HUES6 (cell line): ENCODE measurements around the gene PRXL2B.

Experiments used
- H3K27ac ChIP-seq: 2 replicates; pipeline ENCODE4 v1.7.0; 2013; ENCODE audit warnings: low read depth, mild to moderate bottlenecking, low read length, inconsistent platforms
- H3K27me3 ChIP-seq: 2 replicates; pipeline ENCODE4 v1.6.1; 2013; ENCODE audit warnings: low read length; ENCODE audit not compliant: control insufficient read depth, insufficient read depth
- H3K36me3 ChIP-seq: 2 replicates; pipeline ENCODE4 v1.6.1; 2013; ENCODE audit warnings: low read length; ENCODE audit not compliant: control insufficient read depth, insufficient read depth
- H3K4me1 ChIP-seq: 2 replicates; pipeline ENCODE4 v1.6.1; 2013; ENCODE audit warnings: low read length; ENCODE audit not compliant: control insufficient read depth, insufficient read depth
- H3K4me3 ChIP-seq: 2 replicates; pipeline ENCODE4 v1.5.1; 2013; ENCODE audit warnings: low read depth, low read length
- H3K9ac ChIP-seq: one replicate; pipeline ENCODE4 v1.6.1; 2013; ENCODE audit warnings: mild to moderate bottlenecking, low read length
- H3K9me3 ChIP-seq: 2 replicates; pipeline ENCODE4 v1.6.1; 2013; ENCODE audit warnings: low read depth, low read length; ENCODE audit not compliant: control insufficient read depth, insufficient read depth

The PRXL2B gene

DNA sequence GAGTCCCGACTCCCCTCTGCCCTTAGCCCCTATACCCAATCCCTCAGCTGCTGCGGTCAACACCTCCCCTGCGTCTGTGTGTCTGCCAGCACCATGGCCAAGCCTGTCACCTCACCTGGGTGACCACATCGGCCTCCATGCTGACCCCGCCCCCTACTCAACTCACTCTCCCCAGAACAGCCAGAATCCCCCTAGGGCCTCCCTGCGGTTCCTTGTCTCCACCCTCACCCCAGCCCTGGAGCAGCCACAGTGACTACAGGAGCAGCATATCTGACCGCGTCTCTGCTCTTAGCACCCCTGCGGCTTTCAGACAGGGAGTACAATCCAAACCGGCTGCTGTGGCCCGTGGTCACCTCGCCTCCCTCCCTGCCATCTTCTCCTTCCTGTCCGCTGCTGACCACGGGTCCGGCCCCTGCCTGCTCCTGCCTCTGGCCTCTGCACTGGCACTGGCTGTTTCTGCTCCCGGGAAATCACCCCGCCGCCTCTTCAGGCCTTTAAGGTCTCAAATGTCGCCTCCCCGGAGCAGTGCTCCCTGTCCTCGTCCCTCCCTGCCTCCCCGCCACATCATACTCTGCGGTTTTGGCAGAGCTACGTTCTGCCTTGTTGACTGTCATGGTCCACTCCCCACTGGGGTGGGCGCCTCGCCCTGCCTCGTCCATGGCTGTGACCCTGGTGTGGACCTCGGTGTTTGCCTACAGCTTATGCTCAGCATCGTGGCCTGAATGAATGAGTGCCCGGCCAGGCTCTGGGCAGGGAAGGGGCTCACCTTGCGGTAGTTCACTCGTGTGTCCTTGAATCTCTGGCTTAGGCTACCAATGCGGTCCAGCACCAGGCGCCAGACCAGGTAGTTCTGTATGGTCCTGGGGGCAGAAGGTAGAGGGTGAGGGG, 11.1 kb downstream of the PRXL2B start:
- Histone ChIP-seq H3K27ac (no peak overlapping the region), H3K27me3 (peaks cover 6% of the 10 kb centered on the region; the same call in 1 of the 2 replicates), H3K36me3 (no peaks in the 10 kb centered on the region), H3K4me1 (no peaks in the 10 kb centered on the region), H3K9ac (no peak overlapping the region), H3K4me3 (no peak overlapping the region), H3K9me3 (no peaks in the 10 kb centered on the region; the same call in 1 of the 2 replicates)

- Histone ChIP-seq H3K9me3 (no peaks in the 10 kb centered on the region; the same call in 1 of the 2 replicates), H3K27ac (no peak overlapping the region)
These were observed 11.9 kb downstream of the PRXL2B start for GRCh38 chr1:2598329-2598931.

DNA sequence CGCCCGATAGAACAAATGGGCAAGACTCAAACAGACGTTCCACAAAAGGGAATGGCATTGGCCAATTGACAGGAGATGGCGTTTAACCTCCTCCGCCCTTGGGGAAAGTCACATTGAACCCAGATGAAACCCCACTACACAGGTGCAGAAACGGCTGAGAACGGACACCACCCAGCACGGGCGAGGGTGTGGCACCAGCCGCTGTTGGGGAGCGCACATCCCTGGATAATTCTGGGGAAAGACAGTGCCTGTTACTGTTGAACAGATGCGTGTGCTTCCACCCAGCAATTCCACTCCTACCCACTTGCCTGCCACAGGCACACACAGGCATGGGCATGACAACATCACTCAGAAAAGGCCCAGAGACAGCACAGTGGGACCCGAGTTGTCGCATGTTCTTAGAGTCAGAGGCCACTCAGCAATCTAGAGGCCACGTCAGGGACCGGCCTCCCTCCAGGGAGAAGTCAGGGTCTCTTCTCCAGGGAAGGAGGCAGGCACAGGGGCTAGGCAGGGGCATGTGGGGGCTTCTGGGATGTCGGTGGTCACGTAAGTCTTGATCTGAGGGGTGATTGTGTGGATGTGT, 15.2 kb downstream of the PRXL2B start:
- H3K4me1 ChIP-seq: no peaks in the 10 kb centered on the region
- no peaks in the 10 kb centered on the region; the same call in 1 of the 2 replicates for H3K9me3 ChIP-seq
- H3K36me3 ChIP-seq: no peaks in the 10 kb centered on the region
- H3K27me3 ChIP-seq: peaks cover 6% of the 10 kb centered on the region; the same call in 1 of the 2 replicates
- no peak overlapping the region for H3K27ac ChIP-seq
- no peak overlapping the region for H3K4me3 ChIP-seq
- no peak overlapping the region for H3K9ac ChIP-seq

More at GRCh38 chr1:2598329-2598931, 11.9 kb downstream of the PRXL2B start:
- peaks cover 6% of the 10 kb centered on the region; the same call in 1 of the 2 replicates for H3K27me3 ChIP-seq
- H3K9ac ChIP-seq: no peak overlapping the region
- H3K4me1 ChIP-seq: no peaks in the 10 kb centered on the region
- no peak overlapping the region for H3K4me3 ChIP-seq
- H3K36me3 ChIP-seq: no peaks in the 10 kb centered on the region

- H3K9ac ChIP-seq: no peak overlapping the region
- peaks cover 6% of the 10 kb centered on the region; the same call in 1 of the 2 replicates for H3K27me3 ChIP-seq
- H3K4me1 ChIP-seq: no peaks in the 10 kb centered on the region
- H3K9me3 ChIP-seq: no peaks in the 10 kb centered on the region; the same call in 1 of the 2 replicates
- no peak overlapping the region for H3K4me3 ChIP-seq
- H3K27ac ChIP-seq: no peak overlapping the region
- H3K36me3 ChIP-seq: no peaks in the 10 kb centered on the region
These were observed 15.8 kb downstream of the PRXL2B start for GRCh38 chr1:2602311-2602835.

GRCh38 chr1:2602866-2603520, 16.4 kb downstream of the PRXL2B start:
- no peaks in the 10 kb centered on the region for H3K36me3 ChIP-seq
- H3K9ac ChIP-seq: no peak overlapping the region
- H3K9me3 ChIP-seq: no peaks in the 10 kb centered on the region; the same call in 1 of the 2 replicates
- H3K27me3 ChIP-seq: peaks cover 6% of the 10 kb centered on the region; the same call in 1 of the 2 replicates
- no peak overlapping the region for H3K27ac ChIP-seq
- H3K4me1 ChIP-seq: no peaks in the 10 kb centered on the region
- H3K4me3 ChIP-seq: no peak overlapping the region

DNA sequence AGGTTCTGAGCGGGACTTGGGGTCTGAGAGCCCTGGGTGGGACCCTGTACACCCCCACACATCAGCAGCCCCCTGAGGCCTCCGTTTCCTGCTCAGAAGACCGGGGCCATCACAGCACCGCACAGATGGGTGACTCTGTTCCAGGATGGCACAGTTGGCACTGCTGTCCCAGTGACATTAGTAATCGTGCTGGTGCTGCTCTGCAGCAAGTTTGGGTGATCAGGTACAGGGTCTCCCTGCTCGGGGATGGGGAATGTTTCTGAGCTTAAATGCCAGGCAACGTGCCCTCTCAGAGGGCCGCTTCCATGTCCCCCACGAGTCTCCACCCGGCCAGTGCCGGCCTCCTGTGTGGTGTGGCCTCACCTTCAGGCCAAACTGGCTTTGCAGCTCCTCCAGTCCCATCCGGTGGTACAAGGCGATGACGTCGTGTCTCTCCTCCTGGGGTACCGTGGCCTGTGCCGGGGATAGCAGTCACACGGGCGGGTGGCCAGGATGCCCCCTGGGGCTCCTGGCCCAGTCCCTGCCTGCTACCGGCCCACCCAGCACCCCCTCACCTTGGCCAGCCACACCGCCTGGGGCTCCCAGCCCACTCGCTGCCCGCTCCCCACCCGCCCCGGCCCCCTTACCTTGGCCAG, 17.1 kb downstream of the PRXL2B start:
- H3K27ac ChIP-seq: no peak overlapping the region
- H3K4me3 ChIP-seq: no peak overlapping the region
- no peaks in the 10 kb centered on the region for H3K9me3 ChIP-seq
- no peaks in the 10 kb centered on the region for H3K4me1 ChIP-seq
- H3K9ac ChIP-seq: no peak overlapping the region
- H3K36me3 ChIP-seq: no peaks in the 10 kb centered on the region
- peaks cover 6% of the 10 kb centered on the region; the same call in 1 of the 2 replicates for H3K27me3 ChIP-seq

- peaks cover 6% of the 10 kb centered on the region; the same call in 1 of the 2 replicates for H3K27me3 ChIP-seq
- H3K27ac ChIP-seq: no peak overlapping the region
These were observed 17.7 kb downstream of the PRXL2B start for GRCh38 chr1:2604156-2604843.

DNA sequence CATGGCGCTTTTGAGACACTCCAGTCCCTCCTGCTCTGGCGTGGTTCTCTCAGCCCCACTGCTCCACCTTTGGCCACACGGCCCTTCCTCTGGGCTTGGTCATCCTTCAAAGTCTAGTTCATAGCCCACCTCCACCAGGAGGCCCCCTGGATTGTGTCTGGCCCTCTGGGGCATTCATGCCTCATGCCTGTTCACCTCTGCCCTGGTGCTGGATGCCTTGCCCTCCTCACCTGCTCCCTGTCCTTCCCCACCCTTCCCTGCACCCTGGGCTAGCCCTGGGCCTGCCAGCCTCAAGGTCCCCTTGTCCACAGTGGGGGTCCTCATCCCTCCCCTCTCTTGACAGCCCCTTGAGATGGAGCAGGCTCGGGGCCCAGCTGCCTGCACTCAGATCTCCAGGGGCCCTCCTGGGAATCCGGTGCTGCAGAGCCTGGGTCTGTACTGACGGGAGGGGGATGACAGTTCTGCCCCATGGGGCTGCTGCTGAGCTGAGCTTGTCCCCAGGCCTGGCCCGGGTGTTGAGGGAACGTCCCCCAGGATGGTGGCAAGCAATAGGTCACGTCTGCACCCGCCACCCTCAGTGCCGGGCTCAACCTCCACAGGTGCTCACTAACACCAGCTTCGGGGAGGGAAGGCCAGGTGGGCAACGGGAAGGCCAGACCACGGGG, 18.4 kb downstream of the PRXL2B start:
- H3K9ac ChIP-seq: peak overlapping the region; percentile 19
- no peaks in the 10 kb centered on the region for H3K4me1 ChIP-seq

More at GRCh38 chr1:2604156-2604843, 17.7 kb downstream of the PRXL2B start:
- Histone ChIP-seq H3K4me1 (no peaks in the 10 kb centered on the region), H3K9ac (peak overlapping the region; percentile 19), H3K36me3 (no peaks in the 10 kb centered on the region), H3K4me3 (no peak overlapping the region), H3K9me3 (no peaks in the 10 kb centered on the region)

DNA sequence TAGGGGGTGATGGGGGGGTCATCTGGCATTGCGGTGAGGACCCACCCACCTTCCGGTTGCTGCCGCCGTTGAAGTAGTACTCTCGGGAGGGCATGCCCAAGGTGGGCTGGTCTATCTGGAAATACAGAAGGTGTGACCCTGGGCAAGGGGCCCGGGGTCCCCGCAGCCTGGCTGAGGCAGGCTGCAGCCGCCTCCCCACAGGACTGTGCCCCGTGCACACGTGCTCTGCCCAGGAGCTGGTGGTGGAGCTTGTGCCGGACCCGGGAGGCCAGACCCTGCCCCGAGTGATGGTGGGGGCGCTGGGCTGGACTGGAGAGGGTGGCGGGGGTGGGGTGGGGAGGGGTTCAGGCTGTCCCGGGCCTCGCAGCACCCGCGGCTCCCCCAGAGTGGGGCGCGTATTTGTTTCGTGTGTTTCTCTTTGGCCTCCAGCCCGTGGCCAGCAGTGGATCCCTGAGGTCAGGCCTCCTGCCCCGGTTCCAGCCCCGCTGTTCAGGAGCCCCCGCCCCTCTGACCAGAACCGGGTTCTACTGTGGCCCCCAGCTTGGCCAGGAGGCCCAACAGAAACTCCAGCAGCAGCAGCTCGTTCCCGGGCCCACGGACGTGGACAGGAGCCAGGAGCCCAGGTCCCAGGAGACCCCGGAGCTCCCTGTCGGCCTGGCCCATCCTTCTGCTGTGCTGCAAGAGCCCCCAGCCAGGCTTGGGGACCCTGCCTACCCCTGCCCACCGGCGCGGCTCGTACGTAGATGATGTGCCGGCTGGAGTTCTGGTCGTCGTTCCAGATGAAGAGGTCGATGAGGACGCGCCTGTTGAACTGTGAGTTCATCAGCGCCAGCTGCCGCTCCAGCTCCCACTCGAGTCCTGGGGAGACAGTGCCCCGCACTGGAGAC, 19.2 kb downstream of the PRXL2B start:
- no peaks in the 10 kb centered on the region; the same call in 1 of the 2 replicates for H3K4me1 ChIP-seq
- no peaks in the 10 kb centered on the region for H3K9me3 ChIP-seq
- no peak overlapping the region for H3K4me3 ChIP-seq
- no peak overlapping the region for H3K9ac ChIP-seq
- peaks cover 6% of the 10 kb centered on the region; the same call in 1 of the 2 replicates for H3K27me3 ChIP-seq
- no peak overlapping the region for H3K27ac ChIP-seq
- no peaks in the 10 kb centered on the region for H3K36me3 ChIP-seq

More for the DNA sequence above, 18.4 kb downstream of the PRXL2B start:
- no peak overlapping the region for H3K4me3 ChIP-seq
- H3K27ac ChIP-seq: no peak overlapping the region
- no peaks in the 10 kb centered on the region for H3K9me3 ChIP-seq
- H3K36me3 ChIP-seq: no peaks in the 10 kb centered on the region
- H3K27me3 ChIP-seq: peaks cover 6% of the 10 kb centered on the region; the same call in 1 of the 2 replicates
